ENCODE results near the gene RREB1. TPM values are rescaled to one million over a fixed set of nuclear protein-coding genes. Genes with fewer than 3 reads are reported as not detected.

RREB1 gene
- polyA plus RNA-seq, 1 donor (not counting 4 experiments of a cell fraction or from before 2014, with no cell fraction given): 6.1 TPM

- no peak for FAIRE-seq
Measured at GRCh38 chr6:7075341-7076000, 32.3 kb upstream of the RREB1 start.

GRCh38 chr6:7077856-7078255, 29.9 kb upstream of the RREB1 start:
- Histone ChIP-seq H3K27me3 (ENCODE audit: control insufficient read depth, extremely low read depth, insufficient read depth, low read length) (no peaks in the 10 kb centered on the region), H3K4me2 (ENCODE audit: control insufficient read depth, extremely low read depth, insufficient read depth, low read depth, low read length) (no peak overlapping the region), H2AFZ (ENCODE audit: control insufficient read depth, low read length) (no peak overlapping the region), H4K20me1 (ENCODE audit: control insufficient read depth, extremely low read depth, insufficient read depth, low read length) (no peaks in the 10 kb centered on the region), H3K36me3 (ENCODE audit: control insufficient read depth in 2 of 2, extremely low read depth in 1 of 2, insufficient read depth in 2 of 2, low read length in 2 of 2) (no peaks in the 10 kb centered on the region), H3K27ac (ENCODE audit: control insufficient read depth, insufficient read depth, low read length) (no peak overlapping the region), H3K9me1 (ENCODE audit: control insufficient read depth, extremely low read depth, insufficient read depth, low read length) (no peaks in the 10 kb centered on the region), H3K4me1 (ENCODE audit: control insufficient read depth, extremely low read depth, insufficient read depth, low read length) (no peaks in the 10 kb centered on the region), H3K4me3 (ENCODE audit: control insufficient read depth in 2 of 3, extremely low read depth in 1 of 3, insufficient read depth in 2 of 3, low read depth in 1 of 3, low read length in 3 of 3) (no peak overlapping the region), H3K9ac (ENCODE audit: control insufficient read depth, extremely low read depth, insufficient read depth, low read length) (no peak overlapping the region), H3K79me2 (ENCODE audit: control insufficient read depth, insufficient read depth, low read length) (no peaks in the 10 kb centered on the region), H3K9me3 (ENCODE audit: control insufficient read depth, low read depth, low read length) (no peaks in the 10 kb centered on the region)
- dilution Hi-C loops (cut with MboI; ENCODE audit: extremely low pct_ligation_motif_present, low sequenced_read_pairs): no loop called here
- FAIRE-seq: no peak
- no peak for TF ChIP-seq EZH2 (IDR thresholded peaks at IDR 0.05; ENCODE audit: low read length)
- TF ChIP-seq, protein P1, sequence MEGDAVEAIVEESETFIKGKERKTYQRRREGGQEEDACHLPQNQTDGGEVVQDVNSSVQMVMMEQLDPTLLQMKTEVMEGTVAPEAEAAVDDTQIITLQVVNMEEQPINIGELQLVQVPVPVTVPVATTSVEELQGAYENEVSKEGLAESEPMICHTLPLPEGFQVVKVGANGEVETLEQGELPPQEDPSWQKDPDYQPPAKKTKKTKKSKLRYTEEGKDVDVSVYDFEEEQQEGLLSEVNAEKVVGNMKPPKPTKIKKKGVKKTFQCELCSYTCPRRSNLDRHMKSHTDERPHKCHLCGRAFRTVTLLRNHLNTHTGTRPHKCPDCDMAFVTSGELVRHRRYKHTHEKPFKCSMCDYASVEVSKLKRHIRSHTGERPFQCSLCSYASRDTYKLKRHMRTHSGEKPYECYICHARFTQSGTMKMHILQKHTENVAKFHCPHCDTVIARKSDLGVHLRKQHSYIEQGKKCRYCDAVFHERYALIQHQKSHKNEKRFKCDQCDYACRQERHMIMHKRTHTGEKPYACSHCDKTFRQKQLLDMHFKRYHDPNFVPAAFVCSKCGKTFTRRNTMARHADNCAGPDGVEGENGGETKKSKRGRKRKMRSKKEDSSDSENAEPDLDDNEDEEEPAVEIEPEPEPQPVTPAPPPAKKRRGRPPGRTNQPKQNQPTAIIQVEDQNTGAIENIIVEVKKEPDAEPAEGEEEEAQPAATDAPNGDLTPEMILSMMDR (optimal IDR thresholded peaks at IDR 0.05 in 1 of 3, IDR thresholded peaks at IDR 0.05 in 1 of 3, conservative IDR thresholded peaks at IDR 0.05 in 1 of 3; ENCODE audit: extremely low read depth in 1 of 3, insufficient read depth in 2 of 3, low read length in 3 of 3): no peak
- DNase-seq (ENCODE audit: low read depth, low spot score): no peak

More at GRCh38 chr6:7075341-7076000, 32.3 kb upstream of the RREB1 start:
- DNase-seq (ENCODE audit: low read depth, low spot score): no peak
- Histone ChIP-seq H3K9me1 (ENCODE audit: control insufficient read depth, extremely low read depth, insufficient read depth, low read length) (no peaks in the 10 kb centered on the region), H3K27ac (ENCODE audit: control insufficient read depth, insufficient read depth, low read length) (no peak overlapping the region), H3K9ac (ENCODE audit: control insufficient read depth, extremely low read depth, insufficient read depth, low read length) (no peak overlapping the region), H3K27me3 (ENCODE audit: control insufficient read depth, extremely low read depth, insufficient read depth, low read length) (no peaks in the 10 kb centered on the region), H3K9me3 (ENCODE audit: control insufficient read depth, low read depth, low read length) (no peaks in the 10 kb centered on the region), H3K79me2 (ENCODE audit: control insufficient read depth, insufficient read depth, low read length) (no peaks in the 10 kb centered on the region), H3K4me1 (ENCODE audit: control insufficient read depth, extremely low read depth, insufficient read depth, low read length) (peaks cover under 1% of the 10 kb centered on the region), H3K4me2 (ENCODE audit: control insufficient read depth, extremely low read depth, insufficient read depth, low read depth, low read length) (no peak overlapping the region), H4K20me1 (ENCODE audit: control insufficient read depth, extremely low read depth, insufficient read depth, low read length) (no peaks in the 10 kb centered on the region), H3K36me3 (ENCODE audit: control insufficient read depth in 2 of 2, extremely low read depth in 1 of 2, insufficient read depth in 2 of 2, low read length in 2 of 2) (no peaks in the 10 kb centered on the region), H3K4me3 (ENCODE audit: control insufficient read depth in 2 of 3, extremely low read depth in 1 of 3, insufficient read depth in 2 of 3, low read depth in 1 of 3, low read length in 3 of 3) (no peak overlapping the region), H2AFZ (ENCODE audit: control insufficient read depth, low read length) (no peak overlapping the region)
- TF ChIP-seq EZH2 (IDR thresholded peaks at IDR 0.05; ENCODE audit: low read length): no peak
- TF ChIP-seq, protein P1 (optimal IDR thresholded peaks at IDR 0.05 in 1 of 3, IDR thresholded peaks at IDR 0.05 in 1 of 3, conservative IDR thresholded peaks at IDR 0.05 in 1 of 3; ENCODE audit: extremely low read depth in 1 of 3, insufficient read depth in 2 of 3, low read length in 3 of 3): no peak
- dilution Hi-C loops (cut with MboI; ENCODE audit: extremely low pct_ligation_motif_present, low sequenced_read_pairs): no loop called here

Data from keratinocyte (primary cell).